Stimulated activated CD8-positive, alpha-beta memory T cell treated with anti-CD3 and anti-CD28 coated beads, Interleukin-4, amount 100 ng/mL, for 48 hours (primary cell): ENCODE results near the gene TBC1D22A.

Experiments used
- DNase-seq: peaks from one replicate; pipeline ENCODE4 v3.0.0-alpha.2; 2020

The TBC1D22A gene

GRCh38 chr22:47149976-47150375, 387.5 kb downstream of the TBC1D22A start:
- no peak for DNase-seq

GRCh38 chr22:47150426-47150825, 388.0 kb downstream of the TBC1D22A start:
- no peak for DNase-seq

- no peak for DNase-seq
Measured at GRCh38 chr22:47151064-47151463, 388.6 kb downstream of the TBC1D22A start.

- DNase-seq = no peak
Measured at GRCh38 chr22:47151490-47151889, 389.0 kb downstream of the TBC1D22A start.

GRCh38 chr22:47152236-47152635, 389.8 kb downstream of the TBC1D22A start:
- no peak for DNase-seq

- no peak for DNase-seq
Measured at GRCh38 chr22:47152938-47153337, 390.5 kb downstream of the TBC1D22A start.

- DNase-seq = no peak
Measured at GRCh38 chr22:47153854-47154525, 391.5 kb downstream of the TBC1D22A start.

- DNase-seq = no peak
Measured at GRCh38 chr22:47154621-47155081, 392.2 kb downstream of the TBC1D22A start.

GRCh38 chr22:47155131-47155885, 392.9 kb downstream of the TBC1D22A start:
- no peak for DNase-seq

- DNase-seq = no peak
Measured at GRCh38 chr22:47155912-47156311, 393.5 kb downstream of the TBC1D22A start.

GRCh38 chr22:47156352-47157092, 394.1 kb downstream of the TBC1D22A start:
- DNase-seq = no peak

GRCh38 chr22:47157093-47157420, 394.6 kb downstream of the TBC1D22A start:
- DNase-seq = no peak

GRCh38 chr22:47157486-47158270, 395.2 kb downstream of the TBC1D22A start:
- DNase-seq = no peak

- no peak for DNase-seq
Measured at GRCh38 chr22:47158457-47158856, 396.0 kb downstream of the TBC1D22A start.

GRCh38 chr22:47159592-47159991, 397.1 kb downstream of the TBC1D22A start:
- DNase-seq = no peak

- no peak for DNase-seq
Measured at GRCh38 chr22:47160141-47160541, 397.7 kb downstream of the TBC1D22A start.

GRCh38 chr22:47160781-47161520, 398.5 kb downstream of the TBC1D22A start:
- no peak for DNase-seq

- DNase-seq = no peak
Measured at GRCh38 chr22:47161631-47162030, 399.2 kb downstream of the TBC1D22A start.

GRCh38 chr22:47162865-47163264, 400.4 kb downstream of the TBC1D22A start:
- no peak for DNase-seq

GRCh38 chr22:47163481-47163855, 401.0 kb downstream of the TBC1D22A start:
- DNase-seq = no peak

- no peak for DNase-seq
Measured at GRCh38 chr22:47163856-47164513, 401.5 kb downstream of the TBC1D22A start.
